Measurements from ENCODE around the gene ATP8B1. TPM values are rescaled to one million over a fixed set of nuclear protein-coding genes. Genes with fewer than 3 reads are reported as not detected.

ATP8B1 gene
- total RNA-seq, 2 donors from 2014 or later, result 263 to 359 TPM

DNA sequence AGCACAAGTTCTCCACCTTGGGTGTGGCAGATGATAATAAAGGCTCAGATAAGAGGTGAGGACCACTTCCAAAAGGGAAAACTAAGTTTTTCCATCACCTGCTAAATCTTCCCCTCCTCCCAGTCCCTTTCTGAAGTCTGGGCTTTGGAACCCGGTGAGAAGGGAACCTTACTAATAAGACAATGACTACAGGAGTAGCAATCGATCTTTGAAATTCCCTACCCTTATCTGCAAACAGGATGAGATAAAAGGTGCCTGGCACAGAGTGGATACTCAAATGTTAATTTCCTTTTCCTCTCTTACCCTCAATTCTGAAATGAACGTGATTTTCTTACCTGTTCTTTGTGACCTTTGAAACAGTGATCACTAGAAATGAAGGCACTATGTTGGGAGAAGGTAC, 111.8 kb downstream of the ATP8B1 start:
- H3K36me3 ChIP-seq, result peaks cover 14% of the 10 kb centered on the region
- no peaks in the 10 kb centered on the region for H3K9me3 ChIP-seq
- H3K9ac ChIP-seq (ENCODE audit: low read depth in 2 of 2, low read length in 2 of 2), result no peak overlapping the region
- TF ChIP-seq, protein P1, sequence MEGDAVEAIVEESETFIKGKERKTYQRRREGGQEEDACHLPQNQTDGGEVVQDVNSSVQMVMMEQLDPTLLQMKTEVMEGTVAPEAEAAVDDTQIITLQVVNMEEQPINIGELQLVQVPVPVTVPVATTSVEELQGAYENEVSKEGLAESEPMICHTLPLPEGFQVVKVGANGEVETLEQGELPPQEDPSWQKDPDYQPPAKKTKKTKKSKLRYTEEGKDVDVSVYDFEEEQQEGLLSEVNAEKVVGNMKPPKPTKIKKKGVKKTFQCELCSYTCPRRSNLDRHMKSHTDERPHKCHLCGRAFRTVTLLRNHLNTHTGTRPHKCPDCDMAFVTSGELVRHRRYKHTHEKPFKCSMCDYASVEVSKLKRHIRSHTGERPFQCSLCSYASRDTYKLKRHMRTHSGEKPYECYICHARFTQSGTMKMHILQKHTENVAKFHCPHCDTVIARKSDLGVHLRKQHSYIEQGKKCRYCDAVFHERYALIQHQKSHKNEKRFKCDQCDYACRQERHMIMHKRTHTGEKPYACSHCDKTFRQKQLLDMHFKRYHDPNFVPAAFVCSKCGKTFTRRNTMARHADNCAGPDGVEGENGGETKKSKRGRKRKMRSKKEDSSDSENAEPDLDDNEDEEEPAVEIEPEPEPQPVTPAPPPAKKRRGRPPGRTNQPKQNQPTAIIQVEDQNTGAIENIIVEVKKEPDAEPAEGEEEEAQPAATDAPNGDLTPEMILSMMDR (IDR thresholded peaks at IDR 0.05), result no peak
- intact Hi-C loops (cut with DNase I), result no loop called here
- no peak overlapping the region for H3K27ac ChIP-seq
- H3K4me3 ChIP-seq, result no peak overlapping the region
- DNase-seq, result no peak
- H3K27me3 ChIP-seq, result no peaks in the 10 kb centered on the region
- no peaks in the 10 kb centered on the region for H3K4me1 ChIP-seq

DNA sequence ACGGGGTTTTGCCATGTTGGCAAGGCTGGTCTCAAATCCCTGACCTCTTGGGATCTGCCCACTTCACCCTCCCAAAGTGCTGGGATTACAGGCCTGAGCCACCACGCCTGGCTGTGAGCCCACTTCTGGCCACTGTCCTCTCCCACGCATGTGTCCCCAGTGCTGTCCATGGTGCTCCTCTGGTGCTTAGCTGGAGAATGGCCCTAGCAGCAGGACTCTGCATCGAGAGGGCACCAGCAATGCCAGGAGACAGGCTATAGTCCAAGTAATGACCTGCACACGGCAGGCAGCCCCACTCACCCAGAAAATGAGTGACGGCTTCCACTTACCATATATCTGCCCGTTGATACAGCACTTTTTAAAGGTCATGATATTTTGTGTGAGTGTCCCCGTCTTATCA, 115.1 kb downstream of the ATP8B1 start:
- Histone ChIP-seq H3K27ac (no peak overlapping the region), H3K4me3 (no peak overlapping the region), H3K9me3 (no peaks in the 10 kb centered on the region), H3K4me1 (no peaks in the 10 kb centered on the region), H3K9ac (ENCODE audit: low read depth in 2 of 2, low read length in 2 of 2) (no peak overlapping the region), H3K27me3 (no peaks in the 10 kb centered on the region), H3K36me3 (peaks cover 17% of the 10 kb centered on the region)
- DNase-seq, result no peak
- TF ChIP-seq, protein P1 (IDR thresholded peaks at IDR 0.05), result no peak
- intact Hi-C loops (cut with DNase I), result no loop called here

- TF ChIP-seq, protein P1 (IDR thresholded peaks at IDR 0.05), result no peak
- no peak for DNase-seq
- no peaks in the 10 kb centered on the region for H3K9me3 ChIP-seq
- intact Hi-C loops (cut with DNase I), result no loop called here
- no peak overlapping the region for H3K9ac ChIP-seq (ENCODE audit: low read depth in 2 of 2, low read length in 2 of 2)
- H3K4me3 ChIP-seq, result no peak overlapping the region
- no peak overlapping the region for H3K27ac ChIP-seq
- peaks cover 4% of the 10 kb centered on the region for H3K36me3 ChIP-seq
- H3K4me1 ChIP-seq, result no peaks in the 10 kb centered on the region
- H3K27me3 ChIP-seq, result no peaks in the 10 kb centered on the region
Measured at GRCh38 chr18:57683470-57683869, 119.6 kb downstream of the ATP8B1 start.

GRCh38 chr18:57677262-57678211, 125.6 kb downstream of the ATP8B1 start:
- Histone ChIP-seq H3K27me3 (no peaks in the 10 kb centered on the region), H3K4me1 (no peaks in the 10 kb centered on the region), H3K27ac (no peak overlapping the region), H3K36me3 (no peaks in the 10 kb centered on the region), H3K9me3 (no peaks in the 10 kb centered on the region), H3K9ac (ENCODE audit: low read depth in 2 of 2, low read length in 2 of 2) (no peak overlapping the region), H3K4me3 (no peak overlapping the region)
- TF ChIP-seq, protein P1 (IDR thresholded peaks at IDR 0.05), result no peak
- no peak for DNase-seq
- intact Hi-C loops (cut with DNase I), result no loop called here

GRCh38 chr18:57674891-57675290, 128.2 kb downstream of the ATP8B1 start:
- Histone ChIP-seq H3K9ac (ENCODE audit: low read depth in 2 of 2, low read length in 2 of 2) (no peak overlapping the region), H3K27ac (no peak overlapping the region), H3K36me3 (no peaks in the 10 kb centered on the region), H3K4me3 (no peak overlapping the region), H3K9me3 (no peaks in the 10 kb centered on the region), H3K4me1 (no peaks in the 10 kb centered on the region), H3K27me3 (no peaks in the 10 kb centered on the region)
- TF ChIP-seq, protein P1 (IDR thresholded peaks at IDR 0.05), result no peak
- intact Hi-C loops (cut with DNase I), result no loop called here
- no peak for DNase-seq

All from colonic mucosa (tissue), 4 donors.